ENCODE measurements around the gene BABAM2. TPM values are rescaled to one million over a fixed set of nuclear protein-coding genes. Genes with fewer than 3 reads are reported as not detected.

BABAM2 gene
- total and polyA plus RNA-seq, 4 donors = 9.9 to 17.0 (median 13.9) TPM

GRCh38 chr2:27914041-27914804, 23.7 kb downstream of the BABAM2 start:
- Histone ChIP-seq H3K9me3 (ENCODE audit: control insufficient read depth in 4 of 4, low read length in 3 of 4) (no peaks in the 10 kb centered on the region), H3K4me1 (ENCODE audit: control insufficient read depth in 4 of 4, insufficient read depth in 4 of 4, low read length in 3 of 4) (peaks cover 5 to 11% (median 6%) of the 10 kb centered on the region in 4 donors), H3K27ac (ENCODE audit: low read depth in 1 of 2, low read length in 2 of 2) (no peak overlapping the region), H3K36me3 (ENCODE audit: control insufficient read depth in 4 of 4, insufficient read depth in 3 of 4, low read depth in 1 of 4, low read length in 3 of 4) (no peaks in the 10 kb centered on the region), H3K27me3 (ENCODE audit: control insufficient read depth in 4 of 4, insufficient read depth in 4 of 4, low read length in 3 of 4) (no peaks in the 10 kb centered on the region), H3K9ac (ENCODE audit: low read depth in 1 of 2, low read length in 2 of 2) (no peak overlapping the region), H3K4me3 (ENCODE audit: low read depth in 1 of 3, low read length in 3 of 3) (no peak overlapping the region)
- TF ChIP-seq, protein P1, sequence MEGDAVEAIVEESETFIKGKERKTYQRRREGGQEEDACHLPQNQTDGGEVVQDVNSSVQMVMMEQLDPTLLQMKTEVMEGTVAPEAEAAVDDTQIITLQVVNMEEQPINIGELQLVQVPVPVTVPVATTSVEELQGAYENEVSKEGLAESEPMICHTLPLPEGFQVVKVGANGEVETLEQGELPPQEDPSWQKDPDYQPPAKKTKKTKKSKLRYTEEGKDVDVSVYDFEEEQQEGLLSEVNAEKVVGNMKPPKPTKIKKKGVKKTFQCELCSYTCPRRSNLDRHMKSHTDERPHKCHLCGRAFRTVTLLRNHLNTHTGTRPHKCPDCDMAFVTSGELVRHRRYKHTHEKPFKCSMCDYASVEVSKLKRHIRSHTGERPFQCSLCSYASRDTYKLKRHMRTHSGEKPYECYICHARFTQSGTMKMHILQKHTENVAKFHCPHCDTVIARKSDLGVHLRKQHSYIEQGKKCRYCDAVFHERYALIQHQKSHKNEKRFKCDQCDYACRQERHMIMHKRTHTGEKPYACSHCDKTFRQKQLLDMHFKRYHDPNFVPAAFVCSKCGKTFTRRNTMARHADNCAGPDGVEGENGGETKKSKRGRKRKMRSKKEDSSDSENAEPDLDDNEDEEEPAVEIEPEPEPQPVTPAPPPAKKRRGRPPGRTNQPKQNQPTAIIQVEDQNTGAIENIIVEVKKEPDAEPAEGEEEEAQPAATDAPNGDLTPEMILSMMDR (IDR thresholded peaks at IDR 0.05; ENCODE audit: low read depth, low read length, missing input control) = no peak
- no peak for TF ChIP-seq RAD21 (IDR thresholded peaks at IDR 0.05)
- TF ChIP-seq YY1 (IDR thresholded peaks at IDR 0.05) = no peak
- TF ChIP-seq FOXA1 (IDR thresholded peaks at IDR 0.05) = no peak
- TF ChIP-seq TAF1 (conservative IDR thresholded peaks at IDR 0.05) = no peak
- TF ChIP-seq ATF3 (IDR thresholded peaks at IDR 0.05) = no peak
- TF ChIP-seq, protein P2, sequence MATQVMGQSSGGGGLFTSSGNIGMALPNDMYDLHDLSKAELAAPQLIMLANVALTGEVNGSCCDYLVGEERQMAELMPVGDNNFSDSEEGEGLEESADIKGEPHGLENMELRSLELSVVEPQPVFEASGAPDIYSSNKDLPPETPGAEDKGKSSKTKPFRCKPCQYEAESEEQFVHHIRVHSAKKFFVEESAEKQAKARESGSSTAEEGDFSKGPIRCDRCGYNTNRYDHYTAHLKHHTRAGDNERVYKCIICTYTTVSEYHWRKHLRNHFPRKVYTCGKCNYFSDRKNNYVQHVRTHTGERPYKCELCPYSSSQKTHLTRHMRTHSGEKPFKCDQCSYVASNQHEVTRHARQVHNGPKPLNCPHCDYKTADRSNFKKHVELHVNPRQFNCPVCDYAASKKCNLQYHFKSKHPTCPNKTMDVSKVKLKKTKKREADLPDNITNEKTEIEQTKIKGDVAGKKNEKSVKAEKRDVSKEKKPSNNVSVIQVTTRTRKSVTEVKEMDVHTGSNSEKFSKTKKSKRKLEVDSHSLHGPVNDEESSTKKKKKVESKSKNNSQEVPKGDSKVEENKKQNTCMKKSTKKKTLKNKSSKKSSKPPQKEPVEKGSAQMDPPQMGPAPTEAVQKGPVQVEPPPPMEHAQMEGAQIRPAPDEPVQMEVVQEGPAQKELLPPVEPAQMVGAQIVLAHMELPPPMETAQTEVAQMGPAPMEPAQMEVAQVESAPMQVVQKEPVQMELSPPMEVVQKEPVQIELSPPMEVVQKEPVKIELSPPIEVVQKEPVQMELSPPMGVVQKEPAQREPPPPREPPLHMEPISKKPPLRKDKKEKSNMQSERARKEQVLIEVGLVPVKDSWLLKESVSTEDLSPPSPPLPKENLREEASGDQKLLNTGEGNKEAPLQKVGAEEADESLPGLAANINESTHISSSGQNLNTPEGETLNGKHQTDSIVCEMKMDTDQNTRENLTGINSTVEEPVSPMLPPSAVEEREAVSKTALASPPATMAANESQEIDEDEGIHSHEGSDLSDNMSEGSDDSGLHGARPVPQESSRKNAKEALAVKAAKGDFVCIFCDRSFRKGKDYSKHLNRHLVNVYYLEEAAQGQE (IDR thresholded peaks at IDR 0.05) = no peak
- TF ChIP-seq EGR1 (IDR thresholded peaks at IDR 0.05; ENCODE audit: low read depth in 2 of 2) = no peak
- TF ChIP-seq RXRA (IDR thresholded peaks at IDR 0.05) = no peak
- no peak for TF ChIP-seq NR2F2 (IDR thresholded peaks at IDR 0.05)
- no peak for TF ChIP-seq HNF4A (conservative IDR thresholded peaks at IDR 0.05)
- no peak for TF ChIP-seq MAX (IDR thresholded peaks at IDR 0.05)
- no peak for TF ChIP-seq ZBTB33 (IDR thresholded peaks at IDR 0.05)
- DNase-seq (ENCODE audit: low spot score) = no peak
- WGBS = 74% methylated on average over 2 of the region's 2 CpGs

DNA sequence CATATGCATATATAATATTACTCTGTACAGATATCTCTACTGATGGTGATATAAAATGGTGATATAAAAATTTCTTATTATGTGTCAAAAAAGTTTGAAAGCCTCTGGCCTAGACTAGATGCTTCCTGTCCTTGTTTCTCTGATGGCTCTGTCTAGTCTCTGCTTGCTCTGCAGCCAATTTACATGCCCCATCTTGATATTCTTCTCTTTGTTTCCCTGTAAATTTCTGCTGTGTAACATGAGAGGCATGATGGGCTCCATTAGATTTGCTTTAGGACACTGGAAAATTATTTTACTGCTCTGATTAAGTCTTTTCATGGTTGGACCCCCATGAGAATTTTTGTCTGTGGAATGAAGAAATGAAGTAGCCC, 24.3 kb downstream of the BABAM2 start:
- Histone ChIP-seq H3K27me3 (ENCODE audit: control insufficient read depth in 4 of 4, insufficient read depth in 4 of 4, low read length in 3 of 4) (no peaks in the 10 kb centered on the region), H3K9me3 (ENCODE audit: control insufficient read depth in 4 of 4, low read length in 3 of 4) (no peaks in the 10 kb centered on the region), H3K4me1 (ENCODE audit: control insufficient read depth in 4 of 4, insufficient read depth in 4 of 4, low read length in 3 of 4) (peaks cover 5 to 11% (median 6%) of the 10 kb centered on the region in 4 donors), H3K36me3 (ENCODE audit: control insufficient read depth in 4 of 4, insufficient read depth in 3 of 4, low read depth in 1 of 4, low read length in 3 of 4) (no peaks in the 10 kb centered on the region), H3K9ac (ENCODE audit: low read depth in 1 of 2, low read length in 2 of 2) (no peak overlapping the region), H3K27ac (ENCODE audit: low read depth in 1 of 2, low read length in 2 of 2) (no peak overlapping the region), H3K4me3 (ENCODE audit: low read depth in 1 of 3, low read length in 3 of 3) (no peak overlapping the region)
- DNase-seq (ENCODE audit: low spot score) = no peak
- TF ChIP-seq ATF3 (IDR thresholded peaks at IDR 0.05) (no peak), FOXA2 (IDR thresholded peaks at IDR 0.05) (no peak), HNF4A (conservative IDR thresholded peaks at IDR 0.05) (no peak), RAD21 (IDR thresholded peaks at IDR 0.05) (no peak), EGR1 (IDR thresholded peaks at IDR 0.05; ENCODE audit: low read depth in 2 of 2) (no peak), ZBTB33 (IDR thresholded peaks at IDR 0.05) (no peak), SP1 (IDR thresholded peaks at IDR 0.05) (no peak), YY1 (IDR thresholded peaks at IDR 0.05) (no peak), MAX (IDR thresholded peaks at IDR 0.05) (no peak)
- TF ChIP-seq, protein P1 (IDR thresholded peaks at IDR 0.05; ENCODE audit: low read depth, low read length, missing input control) = no peak

Data from liver (tissue), 9 donors.